Kidney epithelial cell (primary cell): ENCODE results near the gene EIF3K. TPM values are rescaled to one million over a fixed set of nuclear protein-coding genes. Genes with fewer than 3 reads are reported as not detected.

Experiments used
- DNase-seq: peaks from one replicate; pipeline ENCODE4 v3.0.0-alpha.2; 2010; ENCODE audit warnings: low read depth
- H3K27me3 ChIP-seq: 2 replicates; pipeline ENCODE4 v1.6.0; 2011; ENCODE audit warnings: low read length; ENCODE audit not compliant: control insufficient read depth, insufficient read depth
- H3K36me3 ChIP-seq: 2 replicates; pipeline ENCODE4 v1.5.1; 2011; ENCODE audit warnings: low read length; ENCODE audit not compliant: control insufficient read depth, insufficient read depth
- H3K4me3 ChIP-seq: 2 replicates; pipeline ENCODE4 v1.5.1; 2011; ENCODE audit warnings: low read depth, mild to moderate bottlenecking, control low read depth, low read length
- total RNA-seq: library from RNA; depleted of rRNA; stranded (reverse); fragments of >200 nt; gene quantifications from 2 replicates; pipeline ENCODE4 v1.2.3, GENCODE V29; 2015
- TF ChIP-seq, protein P1 (sequence below): IDR thresholded peaks from 2 replicates; pipeline ENCODE4 v1.5.1; 2011; ENCODE audit warnings: mild to moderate bottlenecking, moderate library complexity, low read length, control low read depth, inconsistent platforms; ENCODE audit not compliant: insufficient read depth, poor library complexity, severe bottlenecking

EIF3K gene
- total RNA-seq, 1 donor from 2014 or later = 653 TPM

DNA sequence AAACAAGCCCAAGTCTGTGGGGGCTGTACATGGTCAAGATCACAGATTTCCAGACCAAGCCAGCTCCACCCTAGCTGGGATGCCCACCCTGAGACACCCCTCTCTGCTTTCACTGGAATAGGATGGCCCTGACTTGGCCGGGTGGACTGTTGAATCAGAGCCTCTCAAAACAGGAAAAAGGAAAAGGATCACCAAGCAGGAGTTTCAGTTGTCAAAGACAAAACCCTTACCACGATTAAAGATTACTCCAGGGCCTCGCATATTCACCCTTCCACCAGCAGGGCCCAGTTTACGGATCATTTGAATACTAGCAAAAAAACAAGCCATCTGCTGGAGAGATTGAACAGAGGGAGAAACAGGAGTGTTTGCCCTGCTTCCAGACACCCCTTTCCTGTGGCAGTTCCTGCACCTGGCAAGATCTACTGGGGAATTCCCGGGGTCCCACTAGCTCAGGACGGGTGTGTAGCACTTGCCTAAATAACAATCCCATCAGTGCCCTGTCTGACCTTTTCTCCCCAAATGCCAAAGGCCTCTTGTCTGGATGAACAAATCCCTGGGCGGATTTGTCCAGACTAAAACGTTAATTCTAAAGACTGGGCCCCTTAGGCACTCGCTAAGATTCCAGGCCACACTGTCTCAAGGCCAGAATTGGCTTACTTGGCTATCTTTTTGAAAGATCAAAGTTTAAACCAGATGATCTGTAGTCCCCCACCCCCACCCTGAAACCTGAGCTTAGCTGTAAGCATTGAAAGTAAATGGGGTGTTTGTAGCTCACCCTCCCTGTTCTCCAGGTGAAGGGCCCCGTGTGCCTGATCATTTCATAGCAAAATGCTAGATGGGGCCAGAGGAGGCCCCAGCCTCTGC lies 66.9 kb downstream of the EIF3K start:
- H3K4me3 ChIP-seq = no peak overlapping the region
- H3K36me3 ChIP-seq = no peaks in the 10 kb centered on the region
- H3K27me3 ChIP-seq = no peaks in the 10 kb centered on the region
- no peak for DNase-seq
- TF ChIP-seq, protein P1, sequence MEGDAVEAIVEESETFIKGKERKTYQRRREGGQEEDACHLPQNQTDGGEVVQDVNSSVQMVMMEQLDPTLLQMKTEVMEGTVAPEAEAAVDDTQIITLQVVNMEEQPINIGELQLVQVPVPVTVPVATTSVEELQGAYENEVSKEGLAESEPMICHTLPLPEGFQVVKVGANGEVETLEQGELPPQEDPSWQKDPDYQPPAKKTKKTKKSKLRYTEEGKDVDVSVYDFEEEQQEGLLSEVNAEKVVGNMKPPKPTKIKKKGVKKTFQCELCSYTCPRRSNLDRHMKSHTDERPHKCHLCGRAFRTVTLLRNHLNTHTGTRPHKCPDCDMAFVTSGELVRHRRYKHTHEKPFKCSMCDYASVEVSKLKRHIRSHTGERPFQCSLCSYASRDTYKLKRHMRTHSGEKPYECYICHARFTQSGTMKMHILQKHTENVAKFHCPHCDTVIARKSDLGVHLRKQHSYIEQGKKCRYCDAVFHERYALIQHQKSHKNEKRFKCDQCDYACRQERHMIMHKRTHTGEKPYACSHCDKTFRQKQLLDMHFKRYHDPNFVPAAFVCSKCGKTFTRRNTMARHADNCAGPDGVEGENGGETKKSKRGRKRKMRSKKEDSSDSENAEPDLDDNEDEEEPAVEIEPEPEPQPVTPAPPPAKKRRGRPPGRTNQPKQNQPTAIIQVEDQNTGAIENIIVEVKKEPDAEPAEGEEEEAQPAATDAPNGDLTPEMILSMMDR = peak; percentile 53

DNA sequence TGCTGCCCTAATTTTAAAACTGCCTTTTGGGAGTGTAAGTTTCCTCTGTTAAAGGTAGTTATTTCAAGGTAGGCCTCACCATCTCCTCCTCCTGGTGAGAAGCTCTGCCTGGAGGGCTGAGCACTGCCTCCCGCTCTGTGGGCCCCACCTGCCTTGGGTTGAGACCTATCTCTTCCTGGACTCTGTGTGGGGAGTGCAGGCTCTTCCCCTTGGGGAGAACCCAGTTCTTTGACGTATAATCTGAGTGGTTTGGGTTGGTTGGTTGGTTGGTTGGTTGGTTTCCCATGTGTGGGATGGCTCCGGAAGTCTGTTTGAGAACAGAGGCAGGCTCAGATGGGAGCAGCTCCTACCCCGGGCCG lies 67.5 kb downstream of the EIF3K start:
- Histone ChIP-seq H3K36me3 (no peaks in the 10 kb centered on the region), H3K4me3 (no peak overlapping the region), H3K27me3 (no peaks in the 10 kb centered on the region)
- TF ChIP-seq, protein P1 = no peak
- no peak for DNase-seq

Other genes with a start within 250 kb of the EIF3K start
- gene PSMD8, start 244.6 kb upstream of the EIF3K start, total RNA-seq = 316 and 367 TPM in 2 replicates
- gene GGN, start 231.2 kb upstream of the EIF3K start, total RNA-seq = 0.07 and 1.4 TPM in 2 replicates
- 4.3 and 4.5 TPM in 2 replicates for gene SPRED3, start 230.5 kb upstream of the EIF3K start, total RNA-seq
- gene FAM98C, start 216.1 kb upstream of the EIF3K start, total RNA-seq = 17.8 and 22.2 TPM in 2 replicates
- not detected in 2 replicates for gene RASGRP4, start 193.0 kb upstream of the EIF3K start, total RNA-seq
- gene RYR1, start 185.5 kb upstream of the EIF3K start, total RNA-seq = 0.07 and 0.17 TPM in 2 replicates
- 1.3 and 4.7 TPM in 2 replicates for gene MAP4K1, start 1.2 kb upstream of the EIF3K start, total RNA-seq
- 821 and 971 TPM in 2 replicates for gene ACTN4, start 28.5 kb downstream of the EIF3K start, total RNA-seq
- gene CAPN12, start 125.3 kb downstream of the EIF3K start, total RNA-seq = 0.68 and 1.3 TPM in 2 replicates
- 0.55 TPM in 1 of 2 replicates, not detected in the other for gene LGALS7, start 154.3 kb downstream of the EIF3K start, total RNA-seq
- gene LGALS7B, start 170.0 kb downstream of the EIF3K start, total RNA-seq = not detected in 2 replicates
- not detected in 2 replicates for gene LGALS4, start 193.8 kb downstream of the EIF3K start, total RNA-seq
- 48.1 and 49.8 TPM in 2 replicates for gene ECH1, start 212.6 kb downstream of the EIF3K start, total RNA-seq
- gene HNRNPL, start 230.8 kb downstream of the EIF3K start, total RNA-seq = 192 and 200 TPM in 2 replicates